HG03575 (cell line): ENCODE data around the gene RAET1G.
"Not testable (repeated sequence)": the region's sequence is repeated elsewhere in the genome, so short reads cannot be mapped to it uniquely, and the experiment has no call there.

Experiments used
- ATAC-seq: cut with Tn5 transposase; IDR thresholded peaks from one replicate; pipeline ENCODE4 v1.9.1; 2021; ENCODE audit not compliant: unreplicated experiment, insufficient number of reproducible peaks, low FRiP score; ENCODE audit errors: extremely low read depth

The RAET1G gene

GRCh38 chr6:149922642-149923326 is at the start of gene RAET1G:
Gene RAET1G (minus strand): TSS chr6:149923121. CDS start chr6:149923010, 111 bp downstream.
- no peak for ATAC-seq

GRCh38 chr6:149969635-149970034 is 46.7 kb upstream of the RAET1G start:
- ATAC-seq: no peak

GRCh38 chr6:149968909-149969308 is 46.0 kb upstream of the RAET1G start:
- not testable (repeated sequence) for ATAC-seq

GRCh38 chr6:149967999-149968398 is 45.1 kb upstream of the RAET1G start:
- ATAC-seq: not testable (repeated sequence)

GRCh38 chr6:149967591-149967990 is 44.7 kb upstream of the RAET1G start:
- no peak for ATAC-seq

GRCh38 chr6:149966319-149966718 is 43.4 kb upstream of the RAET1G start:
- not testable (repeated sequence) for ATAC-seq

GRCh38 chr6:149965194-149966020 is 42.5 kb upstream of the RAET1G start:
- no peak for ATAC-seq

- no peak for ATAC-seq
Measured at GRCh38 chr6:149964308-149965193, 41.6 kb upstream of the RAET1G start.

GRCh38 chr6:149963462-149964307 is 40.8 kb upstream of the RAET1G start, which contains the start of gene ULBP1:
Gene ULBP1 (plus strand): TSS chr6:149963943. CDS start chr6:149964050, 107 bp downstream.
- no peak for ATAC-seq

- ATAC-seq: no peak
Measured at GRCh38 chr6:149963212-149963461, 40.2 kb upstream of the RAET1G start.

- no peak for ATAC-seq
Measured at GRCh38 chr6:149962461-149963211, 39.7 kb upstream of the RAET1G start.

GRCh38 chr6:149961728-149962425 is 39.0 kb upstream of the RAET1G start:
- no peak for ATAC-seq

- no peak for ATAC-seq
Measured at GRCh38 chr6:149960488-149960887, 37.6 kb upstream of the RAET1G start.

- not testable (repeated sequence) for ATAC-seq
Measured at GRCh38 chr6:149959806-149960205, 36.9 kb upstream of the RAET1G start.

GRCh38 chr6:149958124-149958523 is 35.2 kb upstream of the RAET1G start:
- ATAC-seq: not testable (repeated sequence)

GRCh38 chr6:149955654-149956317 is 32.9 kb upstream of the RAET1G start:
- not testable (repeated sequence) for ATAC-seq
